Measurements from ENCODE around the gene RANBP9.

The RANBP9 gene

DNA sequence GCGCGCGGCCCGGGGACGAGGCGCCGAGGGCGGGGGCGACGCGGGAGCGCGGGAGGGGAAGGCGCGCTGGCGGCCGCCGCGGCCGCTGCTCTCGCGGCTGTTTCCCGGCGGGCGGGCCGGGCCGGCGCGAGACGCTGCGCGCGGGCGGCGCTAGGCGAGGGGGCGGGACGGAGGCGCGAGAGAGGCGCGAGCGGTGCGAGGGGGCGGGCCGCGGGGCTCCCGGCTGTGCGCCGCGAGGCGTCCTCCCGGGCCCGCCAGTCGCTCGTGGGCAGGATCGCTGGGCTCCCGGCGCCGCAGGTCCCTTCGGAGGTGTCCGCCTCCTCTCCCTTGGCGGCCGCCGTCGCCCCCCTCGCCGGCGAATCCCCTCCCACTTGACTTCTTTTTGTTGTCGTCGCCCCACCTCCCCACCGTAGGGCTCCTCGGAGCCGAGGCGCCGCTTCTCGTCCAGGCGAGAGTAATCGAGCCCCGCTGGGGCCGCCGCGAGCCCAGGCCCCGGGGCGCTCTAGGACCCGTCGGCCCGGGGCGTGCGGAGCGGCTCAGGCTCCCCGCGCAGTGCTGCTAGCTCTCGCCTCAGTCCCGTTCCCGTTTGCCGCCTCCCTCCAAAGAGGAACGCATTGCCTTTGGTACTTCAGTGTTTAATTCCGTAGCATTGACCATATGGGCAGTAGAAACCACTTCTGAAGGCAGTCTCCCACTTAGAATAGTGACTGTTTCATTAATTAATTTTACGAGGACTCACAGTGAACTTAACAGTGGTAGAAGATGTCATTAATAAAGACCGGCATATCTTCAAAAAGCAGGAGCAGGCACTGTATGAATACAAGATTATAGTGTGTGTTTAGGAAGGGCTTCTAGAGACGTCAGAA lies at the start of gene RANBP9:
RANBP9 (minus strand) TSS at position 103 of the 866 bp plus-strand sequence. CDS start 330 bp downstream, outside the sequence.
- DNase-seq, result peak; percentile 91

DNA sequence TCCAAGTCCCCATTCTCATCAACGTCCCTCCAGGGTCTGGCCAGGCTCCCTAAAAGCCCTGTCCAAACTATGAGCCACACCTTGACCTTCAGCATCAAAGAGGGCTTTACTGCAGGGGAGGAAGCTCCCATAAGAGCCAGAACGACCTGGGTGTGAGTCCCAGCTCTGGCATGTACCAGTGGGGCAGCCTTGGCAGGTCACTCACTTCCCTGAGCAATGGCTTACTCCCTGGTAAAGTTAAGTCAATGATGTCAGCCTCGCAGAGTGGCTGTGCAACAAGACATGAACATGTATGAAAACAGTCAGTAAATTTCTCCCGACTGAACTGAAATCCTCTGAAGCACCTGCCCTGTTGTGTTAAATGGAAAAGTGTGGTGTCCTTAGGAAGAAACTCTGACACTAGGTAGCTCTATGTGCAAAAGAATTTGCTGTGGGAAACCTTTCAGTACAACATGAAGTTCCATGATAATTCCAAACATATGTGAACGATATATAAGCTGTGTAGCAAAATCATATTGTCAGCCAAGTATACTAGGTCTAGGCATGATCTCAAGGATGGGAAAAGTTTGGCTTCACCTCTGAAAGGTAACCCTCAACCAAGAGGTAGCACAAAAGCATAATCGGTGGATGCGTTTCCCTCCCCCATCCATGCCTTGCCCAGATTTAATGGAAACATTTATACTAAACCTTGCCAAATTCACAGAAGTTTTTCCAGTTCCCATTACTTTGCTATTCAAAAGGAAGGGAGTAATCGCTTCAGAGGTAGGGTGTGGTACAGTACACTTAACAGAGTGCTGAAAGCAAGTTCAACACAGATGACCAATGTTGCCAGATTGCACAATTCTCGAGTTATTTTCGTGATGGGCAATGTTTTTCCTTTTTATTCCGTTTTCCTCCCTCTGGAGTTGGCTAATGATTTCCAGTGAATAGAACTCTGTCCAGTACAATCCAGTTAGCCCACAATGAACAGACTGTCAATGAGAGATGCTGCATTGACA lies 49.0 kb upstream of the RANBP9 start:
- no peak for DNase-seq

DNA sequence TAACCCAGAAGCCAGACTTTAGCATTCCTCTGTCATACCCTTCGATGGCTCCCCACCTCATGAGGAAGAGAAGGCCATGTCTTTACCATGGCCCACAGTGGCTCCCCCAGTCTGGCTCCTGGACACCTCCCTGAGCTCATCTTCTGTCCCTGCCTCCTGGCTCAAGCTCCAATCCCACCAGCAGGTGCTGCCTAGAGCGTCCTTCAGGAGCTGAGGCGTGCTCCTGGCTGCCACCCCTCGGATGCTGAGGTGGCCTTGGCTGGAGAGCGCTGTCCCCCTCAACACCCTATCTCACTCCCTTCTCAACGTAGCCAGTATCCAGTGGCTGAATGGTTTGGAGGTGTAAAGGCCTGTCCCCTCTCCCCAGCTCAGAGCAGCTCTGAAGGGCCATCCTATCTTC lies 47.4 kb upstream of the RANBP9 start:
- no peak for DNase-seq

DNA sequence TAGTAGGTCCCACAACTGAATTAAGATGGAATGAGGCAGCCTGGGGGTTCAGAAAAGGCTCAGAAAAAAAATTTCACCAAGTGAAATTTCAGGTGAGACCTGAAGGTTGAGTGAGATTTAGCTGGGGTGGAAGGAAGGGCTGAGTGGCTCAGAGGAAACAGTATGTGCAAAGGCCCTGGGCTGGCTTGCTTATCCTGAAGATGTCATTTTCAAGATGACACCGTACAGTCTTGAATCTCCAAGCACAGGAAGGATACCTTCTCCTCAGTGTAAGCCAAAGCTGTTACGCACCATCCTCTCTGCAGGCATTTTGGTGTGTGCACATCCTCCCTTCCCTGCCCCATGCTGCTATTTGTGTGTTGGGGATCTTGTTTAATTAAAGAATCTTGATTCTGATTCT lies 43.0 kb upstream of the RANBP9 start:
- no peak for DNase-seq

DNA sequence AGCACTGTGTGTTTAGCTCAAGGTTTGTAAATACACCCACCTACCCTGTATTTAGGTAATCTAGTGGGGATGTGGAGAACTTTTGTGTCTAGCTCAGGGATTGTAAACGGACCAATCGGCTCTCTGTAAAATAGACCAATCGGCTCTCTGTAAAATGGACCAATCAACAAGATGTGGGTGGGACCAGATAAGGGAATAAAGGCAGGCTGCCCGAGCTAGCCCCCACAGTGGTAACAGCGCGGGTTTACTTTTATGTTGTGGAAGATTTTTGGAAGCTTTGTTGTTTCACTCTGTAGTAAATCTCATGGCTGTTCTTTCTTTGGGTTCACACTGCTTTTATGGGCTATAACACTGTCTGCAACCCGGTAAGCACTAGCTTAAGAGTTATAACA lies 32.1 kb upstream of the RANBP9 start:
- no peak for DNase-seq

DNA sequence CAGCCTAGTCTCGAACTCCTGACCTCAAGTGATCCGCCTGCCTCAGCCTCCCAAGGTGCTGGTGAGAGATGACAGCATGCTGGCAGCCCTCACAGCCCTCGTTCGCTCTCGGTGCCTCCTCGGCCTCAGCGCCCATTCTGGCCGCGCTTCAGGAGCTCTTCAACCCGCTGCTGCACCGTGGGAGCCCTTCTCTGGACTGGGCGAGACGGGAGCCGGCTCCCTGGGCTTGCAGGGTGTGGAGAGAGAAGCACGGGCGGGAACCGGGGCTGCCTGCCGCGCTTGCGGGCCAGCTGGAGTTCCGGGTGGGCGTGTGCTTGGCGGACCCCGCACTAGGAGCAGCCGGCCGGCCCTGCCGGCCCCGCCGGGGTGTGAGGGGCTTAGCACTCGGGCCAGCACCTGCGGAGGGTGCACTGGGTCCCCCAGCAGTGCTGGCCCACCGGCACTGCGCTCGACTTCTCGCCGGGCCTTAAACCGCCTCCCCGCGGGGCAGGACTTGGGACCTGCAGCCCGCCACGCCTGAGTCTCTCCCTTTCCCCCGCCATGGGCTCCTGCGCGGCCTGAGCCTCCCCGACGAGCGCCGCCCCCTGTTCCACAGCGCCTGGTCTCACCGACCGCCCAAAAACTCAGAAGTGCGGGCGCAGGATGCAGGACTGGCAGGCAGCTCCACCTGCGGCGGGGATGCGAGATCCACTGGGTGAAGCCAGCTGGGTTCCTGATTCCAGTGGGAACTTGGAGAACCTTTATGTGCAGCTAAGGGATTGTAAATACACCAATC lies 31.5 kb upstream of the RANBP9 start:
- DNase-seq, result no peak

DNA sequence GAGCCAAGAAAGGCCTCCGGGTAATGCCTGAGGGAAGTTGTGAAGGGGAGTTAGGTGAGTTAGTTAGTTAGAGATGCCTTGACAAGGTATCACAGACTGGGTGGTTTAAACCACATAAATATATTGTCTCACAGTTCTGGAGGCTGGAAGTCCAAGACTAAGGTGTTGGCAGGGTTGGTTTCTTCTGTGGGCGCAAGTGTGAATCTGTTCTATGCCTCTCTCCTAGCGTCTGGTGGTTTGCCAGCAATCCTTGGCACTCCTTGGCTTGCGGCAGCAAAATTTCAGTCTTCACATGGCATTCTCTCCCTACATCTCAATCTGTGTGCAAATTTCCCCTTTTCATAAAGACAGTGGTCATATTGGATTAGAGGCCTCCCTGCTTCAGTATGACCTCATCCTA lies 29.7 kb upstream of the RANBP9 start:
- DNase-seq, result no peak

DNA sequence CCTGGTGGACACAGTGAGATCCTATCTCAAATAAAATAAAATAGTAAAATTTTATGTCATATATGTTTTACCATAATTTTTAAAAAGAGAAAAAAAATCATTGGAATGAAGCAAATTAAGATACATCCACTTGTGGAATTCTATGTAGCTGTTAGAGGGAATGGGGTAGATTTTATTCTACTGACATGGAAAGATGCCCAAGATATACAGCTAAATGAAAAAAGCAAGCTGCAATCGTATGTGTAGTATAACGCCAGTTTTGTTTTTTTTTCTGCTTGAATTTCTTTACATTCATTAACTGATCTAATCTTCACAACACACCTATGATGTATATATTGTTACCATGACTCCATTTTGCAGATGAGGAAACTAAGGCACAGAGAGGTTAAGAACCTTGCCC lies 23.4 kb upstream of the RANBP9 start:
- DNase-seq, result no peak

DNA sequence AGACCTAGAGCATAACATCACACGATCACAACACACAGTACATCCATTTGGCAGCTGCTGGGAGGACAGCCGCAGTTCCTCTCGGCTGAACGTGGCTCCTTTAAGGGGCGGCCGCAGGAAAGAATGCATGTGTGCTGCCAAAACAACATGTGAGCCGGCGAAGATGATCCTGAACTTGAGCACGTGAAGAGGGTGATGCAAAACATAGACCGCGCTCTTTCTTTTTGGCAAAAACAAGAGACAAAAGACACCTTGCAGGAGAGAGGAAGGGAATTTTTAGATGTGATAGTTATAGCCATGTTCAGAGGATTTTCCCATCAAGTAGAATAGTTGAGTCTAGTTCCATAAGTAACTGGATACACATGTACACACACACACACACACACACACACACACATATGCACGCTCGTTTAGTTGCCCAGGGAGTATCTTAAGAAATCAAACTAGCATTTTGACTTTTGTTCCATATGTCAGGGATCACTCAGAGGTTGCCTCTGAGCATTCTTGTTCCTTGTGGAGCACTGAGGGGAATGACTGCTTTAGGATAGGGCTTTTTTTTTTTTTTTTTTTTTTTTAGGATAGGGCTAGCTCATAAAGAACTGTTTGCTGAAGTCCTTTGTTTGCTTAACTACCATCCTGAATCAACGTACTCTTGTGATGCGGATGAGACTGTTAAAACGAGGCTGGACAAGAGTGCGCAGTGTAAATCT lies 21.7 kb upstream of the RANBP9 start:
- DNase-seq, result no peak

DNA sequence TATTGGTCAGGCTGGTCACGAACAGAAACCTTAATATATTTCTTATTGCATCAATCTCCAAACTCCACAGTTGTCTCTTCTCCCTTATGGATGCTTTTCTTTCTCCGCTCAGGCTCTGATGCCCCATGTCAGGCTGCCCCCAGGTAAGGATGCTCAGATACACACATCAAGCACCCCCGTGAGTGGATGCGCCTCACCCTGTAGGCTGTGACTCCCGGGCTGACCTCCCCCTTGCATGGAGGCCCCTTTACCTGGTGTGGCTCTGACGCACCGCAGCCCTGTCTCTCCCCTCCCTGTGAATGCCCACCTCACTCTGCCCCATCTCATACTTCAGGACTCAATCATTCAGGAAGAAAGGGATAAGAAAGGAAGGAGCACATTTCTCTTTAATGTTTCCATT lies 19.1 kb upstream of the RANBP9 start:
- DNase-seq, result no peak

DNA sequence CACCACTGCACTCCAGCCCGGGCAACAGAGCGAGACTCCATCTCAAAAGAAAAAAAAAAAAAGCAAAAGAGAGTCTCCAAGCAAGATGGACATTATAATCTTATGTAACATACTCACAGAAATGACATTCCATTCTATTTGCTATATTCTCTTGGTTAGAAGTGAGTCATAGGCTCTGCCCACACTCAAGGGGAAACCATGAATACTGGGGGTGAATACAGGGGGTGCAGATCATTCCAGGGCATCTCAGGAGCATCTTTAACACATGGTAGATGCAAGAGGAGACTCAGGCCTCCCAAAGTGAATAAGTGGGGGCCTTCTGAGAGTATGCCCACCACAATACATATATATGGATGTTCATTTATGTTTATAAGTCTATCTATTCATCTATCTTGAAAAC lies 18.3 kb upstream of the RANBP9 start:
- no peak for DNase-seq

DNA sequence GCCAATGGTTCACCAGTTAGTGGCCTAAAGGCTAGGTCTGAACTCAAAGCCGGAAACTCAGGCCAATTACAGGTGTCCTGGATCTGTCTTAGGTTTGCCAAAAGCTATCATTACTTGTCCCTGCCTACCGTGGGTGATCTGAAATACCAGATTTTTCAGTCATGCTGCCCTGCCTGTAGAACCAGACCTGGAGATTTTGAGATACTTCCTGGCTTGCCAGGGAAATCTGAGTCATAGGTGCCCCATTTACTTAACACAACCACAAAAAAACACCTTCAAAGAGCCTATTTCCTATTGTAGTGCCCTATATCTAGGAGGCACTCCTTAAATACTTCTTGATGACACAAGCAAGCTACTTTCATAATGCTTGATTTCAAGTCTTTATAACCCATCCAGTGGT lies 13.9 kb upstream of the RANBP9 start:
- peak; percentile 53 for DNase-seq

DNA sequence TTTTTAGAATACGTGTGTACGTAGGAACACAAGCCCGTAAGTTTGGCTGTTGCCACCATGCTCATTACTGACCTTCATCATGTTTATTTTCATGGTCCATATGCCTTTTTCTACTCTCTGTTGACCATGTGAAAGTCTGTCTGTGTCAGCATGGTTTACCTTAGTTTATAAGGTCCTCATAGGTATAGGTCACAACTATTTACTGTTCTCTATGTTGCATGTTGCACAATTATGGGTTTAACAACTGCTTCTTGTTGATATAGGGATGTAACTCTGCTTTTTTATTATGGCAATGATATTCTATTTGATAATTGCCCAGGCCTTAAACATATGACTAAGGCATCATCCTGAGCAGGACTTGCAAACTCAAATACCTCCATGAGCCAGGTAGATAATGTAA lies 13.4 kb upstream of the RANBP9 start:
- DNase-seq, result no peak

DNA sequence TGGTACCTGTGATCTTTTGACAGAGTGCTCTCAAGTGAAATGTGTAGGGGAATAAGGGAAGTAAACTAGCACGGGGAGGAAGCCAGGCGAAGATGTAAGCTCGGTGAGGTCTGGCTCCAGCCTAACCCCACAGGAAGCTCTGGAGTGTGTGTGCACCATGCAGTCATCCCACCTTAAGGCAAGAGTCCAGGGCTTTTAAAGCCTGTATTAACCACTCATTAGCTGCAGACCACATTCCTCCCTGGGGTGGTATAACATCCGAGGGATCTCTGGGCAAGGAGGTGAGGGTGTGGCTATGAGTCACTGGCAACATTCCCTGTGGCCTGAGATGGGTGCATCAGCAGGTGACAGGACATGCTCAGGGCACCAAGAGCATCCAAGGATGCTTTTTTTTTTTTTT lies 12.5 kb upstream of the RANBP9 start:
- peak; percentile 19 for DNase-seq

DNA sequence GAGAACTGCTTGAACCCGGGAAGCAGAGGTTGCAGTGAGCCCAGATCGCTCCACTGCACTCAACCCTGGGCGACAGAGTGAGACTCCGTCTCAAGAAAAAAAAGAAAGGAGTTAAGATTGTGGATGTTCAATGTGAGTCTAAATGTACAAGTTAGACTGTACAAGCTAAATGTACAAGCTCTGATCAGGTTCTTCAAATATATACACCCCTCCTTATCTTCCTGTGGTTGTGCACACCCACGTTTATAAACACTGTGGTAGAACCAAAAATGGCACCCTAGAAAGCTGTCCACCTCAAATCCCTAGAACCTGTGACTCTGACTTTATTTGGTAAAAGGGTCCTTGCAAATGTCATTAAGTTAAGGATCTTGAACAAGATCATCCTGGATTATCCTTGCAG lies 11.2 kb upstream of the RANBP9 start:
- DNase-seq, result no peak

DNA sequence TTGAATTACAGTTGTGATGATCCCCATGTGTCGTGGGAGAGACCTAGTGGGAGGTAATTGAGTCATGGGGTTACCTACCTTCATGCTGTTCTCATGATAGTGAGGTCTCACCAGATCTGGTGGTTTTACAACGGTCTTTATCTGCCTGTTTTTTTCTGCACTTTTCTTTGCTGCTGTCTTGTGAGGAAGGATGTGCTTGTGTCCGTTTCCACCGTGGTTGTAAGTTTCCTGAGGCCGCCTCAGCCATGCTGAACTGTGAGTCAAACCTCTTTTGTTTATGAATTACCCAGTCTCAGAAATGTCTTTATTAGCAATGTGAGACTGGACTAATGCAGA lies 6.5 kb upstream of the RANBP9 start:
- DNase-seq, result no peak

DNA sequence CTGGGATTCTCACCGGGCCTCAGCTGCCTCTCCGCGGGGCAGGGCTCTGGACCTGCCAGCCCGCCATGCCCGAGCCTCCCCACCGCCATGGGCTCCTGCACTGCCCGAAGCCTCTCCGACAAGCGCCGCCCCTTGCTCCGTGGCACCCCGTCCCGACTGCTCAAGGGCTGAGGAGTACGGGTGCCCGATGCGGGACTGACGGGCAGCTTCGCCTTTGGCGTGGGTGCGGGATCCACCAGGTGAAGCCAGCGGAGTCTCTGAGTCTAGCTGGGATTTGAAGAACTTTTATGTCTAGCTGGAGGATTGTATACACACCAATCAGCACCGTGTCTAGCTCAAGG lies 5.3 kb upstream of the RANBP9 start:
- no peak for DNase-seq

DNA sequence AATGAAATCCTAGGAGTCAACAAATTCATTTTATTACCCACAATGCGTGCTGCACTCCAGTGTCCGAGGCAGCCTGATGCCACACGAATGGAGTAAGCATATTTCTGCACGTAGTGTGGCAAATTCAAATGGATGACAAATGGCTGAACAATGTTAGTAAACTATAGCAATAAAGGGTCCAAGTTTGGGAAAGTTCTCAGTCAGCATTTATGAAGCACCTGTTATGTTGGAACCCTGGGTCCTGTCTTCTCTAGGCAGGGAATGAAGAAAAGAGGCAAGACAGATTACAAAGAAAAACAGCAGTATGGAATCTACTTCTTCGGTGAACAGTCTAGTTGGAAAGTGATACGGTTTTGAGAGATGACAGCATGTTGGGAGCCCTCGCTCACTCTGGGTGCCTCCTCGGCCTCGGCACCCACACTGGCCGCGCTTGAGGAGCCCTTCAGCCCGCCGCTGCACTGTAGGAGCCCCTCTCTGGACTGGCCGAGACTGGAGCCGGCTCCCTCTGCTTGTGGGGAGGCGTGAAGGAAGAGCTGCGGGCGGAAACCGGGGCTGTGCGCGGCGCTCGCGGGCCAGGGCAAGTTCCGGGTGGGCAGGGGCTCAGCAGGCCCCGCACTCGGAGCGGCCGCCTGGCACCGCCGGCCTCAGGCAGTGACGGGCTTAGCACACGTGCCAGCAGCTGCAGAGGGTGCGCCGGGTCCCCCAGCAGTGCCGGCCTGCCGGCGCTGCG lies 4.8 kb upstream of the RANBP9 start:
- no peak for DNase-seq

DNA sequence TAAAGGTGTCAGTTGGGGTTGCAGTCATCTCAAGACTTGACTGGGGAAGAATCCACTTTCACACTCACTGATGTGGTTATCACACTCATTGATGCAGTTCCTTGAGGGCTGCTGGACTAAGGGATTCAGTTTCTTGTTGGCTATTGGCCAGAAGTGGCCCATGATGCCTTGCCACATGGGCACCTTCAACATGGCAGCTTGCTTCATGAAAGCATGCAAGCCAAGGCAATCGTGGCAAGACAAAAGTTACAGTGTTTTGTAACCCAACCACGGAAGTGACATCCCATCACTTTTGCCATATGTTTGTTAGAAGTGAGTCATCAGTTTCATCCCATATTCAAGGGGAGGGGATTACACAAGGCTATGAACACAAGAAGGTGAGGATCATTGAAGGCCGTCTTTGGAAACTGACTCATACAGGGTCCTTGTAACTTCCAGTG lies 3.8 kb upstream of the RANBP9 start:
- no peak for DNase-seq

DNA sequence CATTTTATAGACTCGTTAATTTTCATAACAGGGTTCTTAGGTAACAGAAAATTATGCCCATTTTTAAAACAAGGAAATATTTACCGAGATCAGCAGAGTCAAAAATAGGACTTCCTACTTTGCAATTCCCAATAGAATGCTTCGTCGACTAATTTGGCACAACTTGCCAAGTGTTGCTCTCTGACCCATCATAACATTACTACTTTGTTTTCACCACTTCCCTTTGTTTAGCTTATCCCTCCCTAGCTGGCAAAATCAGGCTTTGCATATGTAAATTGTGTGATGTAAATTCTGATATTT lies 914 bp upstream of the RANBP9 start:
- DNase-seq, result no peak

DNA sequence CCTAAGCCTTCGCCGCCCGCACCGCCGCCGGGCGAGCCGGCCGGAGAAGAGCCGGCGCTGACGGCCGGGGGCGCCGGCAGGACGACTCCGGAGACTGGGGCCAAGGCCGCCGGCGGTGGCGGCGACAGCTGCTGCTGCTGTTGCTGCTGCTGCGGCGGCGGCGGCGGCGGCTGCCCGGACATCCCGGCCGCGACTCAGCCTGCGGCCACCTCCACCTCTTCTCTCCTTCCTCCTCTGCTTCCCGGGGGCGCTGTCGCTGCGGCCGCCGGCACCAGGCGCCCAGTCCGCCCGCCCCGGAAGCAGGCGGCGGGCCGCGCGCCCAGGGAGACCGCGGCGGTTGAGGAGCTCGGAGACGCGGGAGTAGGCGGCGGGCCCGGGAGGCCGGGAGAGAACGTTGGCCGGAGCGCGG lies 307 bp downstream of the RANBP9 start:
- peak; percentile 76 for DNase-seq
